GM23338 (cell line): ENCODE results near the gene FAM50A. TPM values are rescaled to one million over a fixed set of nuclear protein-coding genes. Genes with fewer than 3 reads are reported as not detected.

Experiments
- ATAC-seq: fragments of 200-7000 bp; cut with Tn5 transposase; 3 replicates; pipeline ENCODE4 v1.9.1; 2020
- DNase-seq: peaks from one replicate; pipeline ENCODE4 v3.0.0-alpha.2; 2015; ENCODE audit warnings: low spot score
- H2AFZ ChIP-seq: fragments of 200-600 bp; sonication (generic); 2 replicates; pipeline ENCODE4 v1.8.0; 2016; ENCODE audit warnings: antibody characterized with exemption, mild to moderate bottlenecking, moderate library complexity
- H3F3A ChIP-seq: fragments of 200-600 bp; sonication (generic); replicated peaks from 2 replicates; pipeline ENCODE4 v1.8.0; 2017; ENCODE audit warnings: antibody characterized with exemption, mixed run types, low read depth
- H3K27ac ChIP-seq: fragments of 200-600 bp; sonication (generic); 2 replicates; pipeline ENCODE4 v1.6.1; 2016; ENCODE audit warnings: low read depth
- H3K27me3 ChIP-seq: fragments of 200-600 bp; sonication (generic); 2 replicates; pipeline ENCODE4 v1.8.0; 2016; ENCODE audit warnings: mild to moderate bottlenecking, mixed run types, moderate library complexity; ENCODE audit not compliant: insufficient read depth
- H3K36me3 ChIP-seq: fragments of 200-600 bp; sonication (generic); 2 replicates; pipeline ENCODE4 v1.8.0; 2016; ENCODE audit warnings: mild to moderate bottlenecking; ENCODE audit not compliant: insufficient read depth
- H3K4me1 ChIP-seq: fragments of 200-600 bp; sonication (generic); 2 replicates; pipeline ENCODE4 v1.8.0; 2016; ENCODE audit warnings: mild to moderate bottlenecking, moderate library complexity; ENCODE audit not compliant: insufficient read depth
- H3K4me2 ChIP-seq: fragments of 200-600 bp; sonication (generic); 2 replicates; pipeline ENCODE4 v1.7.1; 2017; ENCODE audit warnings: mixed run types
- H3K4me3 ChIP-seq: fragments of 200-600 bp; sonication (generic); 2 replicates; pipeline ENCODE4 v1.6.1; 2016; ENCODE audit warnings: mixed run types
- H3K79me2 ChIP-seq: fragments of 200-600 bp; sonication (generic); replicated peaks from 2 replicates; pipeline ENCODE4 v1.8.0; 2017; ENCODE audit warnings: mild to moderate bottlenecking; ENCODE audit not compliant: insufficient read depth
- H3K9me2 ChIP-seq: fragments of 200-600 bp; sonication (generic); 2 replicates; pipeline ENCODE4 v1.8.0; 2017; ENCODE audit not compliant: insufficient read depth
- H4K20me1 ChIP-seq: fragments of 200-600 bp; sonication (generic); replicated peaks from 2 replicates; pipeline ENCODE4 v1.8.0; 2017; ENCODE audit warnings: mild to moderate bottlenecking; ENCODE audit not compliant: insufficient read depth
- H3K27ac Mint-ChIP-seq: 2 replicates; pipeline ENCODE4 v1.8.0; 2020; ENCODE audit warnings: inconsistent platforms, mild to moderate bottlenecking, moderate library complexity, mixed read lengths
- H3K27me3 Mint-ChIP-seq: 3 replicates; pipeline ENCODE4 v1.8.0; 2022; ENCODE audit warnings: low read depth, mild to moderate bottlenecking, moderate library complexity, mixed read lengths, inconsistent platforms; ENCODE audit not compliant: insufficient read depth, poor library complexity
- H3K36me3 Mint-ChIP-seq: 3 replicates; pipeline ENCODE4 v1.8.0; 2021; ENCODE audit warnings: low read depth, mild to moderate bottlenecking, inconsistent platforms, moderate library complexity, mixed read lengths
- H3K4me1 Mint-ChIP-seq: 3 replicates; pipeline ENCODE4 v1.8.0; 2020; ENCODE audit warnings: mild to moderate bottlenecking, inconsistent platforms, mixed read lengths
- H3K4me3 Mint-ChIP-seq: 3 replicates; pipeline ENCODE4 v1.8.0; 2021; ENCODE audit warnings: moderate library complexity, mild to moderate bottlenecking, inconsistent platforms, mixed read lengths
- H3K9me3 Mint-ChIP-seq: 3 replicates; pipeline ENCODE4 v1.8.0; 2020; ENCODE audit warnings: moderate library complexity, mild to moderate bottlenecking, inconsistent platforms, mixed read lengths
- CREB1 ChIP-seq: fragments of 250-450 bp; sonication (Bioruptor Pico); IDR thresholded peaks from 2 replicates; pipeline ENCODE4 v1.5.0; 2020; ENCODE audit warnings: low read depth, mild to moderate bottlenecking, moderate library complexity
- CTCF ChIP-seq, 2 experiments: fragments of 200-600 bp in 1 of 2; sonication (generic) in 1 of 2; conservative IDR thresholded peaks; 2 replicates each; pipeline versions ENCODE4 v1.5.1 to v1.6.1; 2016 to 2017; ENCODE audit warnings: antibody characterized with exemption in 2 of 2, low read depth in 2 of 2, mild to moderate bottlenecking in 2 of 2, moderate library complexity in 1 of 2
- ETS1 ChIP-seq: IDR thresholded peaks from 2 replicates; pipeline ENCODE4 v1.6.1; 2016; ENCODE audit warnings: antibody characterized with exemption
- EZH2 ChIP-seq: fragments of 200-600 bp; sonication (generic); IDR thresholded peaks from one replicate; pipeline ENCODE4 v1.8.0; 2017; ENCODE audit warnings: antibody characterized with exemption, mild to moderate bottlenecking, low read depth; ENCODE audit not compliant: unreplicated experiment
- EZH2phosphoT487 ChIP-seq: fragments of 200-600 bp; sonication (generic); IDR thresholded peaks from one replicate; pipeline ENCODE4 v1.8.1; 2018; ENCODE audit warnings: antibody characterized with exemption; ENCODE audit not compliant: unreplicated experiment
- JUNB ChIP-seq: IDR thresholded peaks from one replicate; pipeline ENCODE4 v1.6.1; 2016; ENCODE audit warnings: antibody characterized with exemption; ENCODE audit not compliant: unreplicated experiment
- NANOG ChIP-seq: IDR thresholded peaks from 2 replicates; pipeline ENCODE4 v1.6.1; 2016; ENCODE audit warnings: antibody characterized with exemption, borderline replicate concordance
- POLR2AphosphoS5 ChIP-seq: IDR thresholded peaks from 2 replicates; pipeline ENCODE4 v1.6.1; 2016; ENCODE audit warnings: antibody characterized with exemption, low read depth
- REST ChIP-seq: IDR thresholded peaks from one replicate; pipeline ENCODE4 v1.6.1; 2018; ENCODE audit warnings: antibody characterized with exemption; ENCODE audit not compliant: unreplicated experiment
- STAT1 ChIP-seq: IDR thresholded peaks from one replicate; pipeline ENCODE4 v1.6.1; 2016; ENCODE audit warnings: antibody characterized with exemption; ENCODE audit not compliant: unreplicated experiment
- ZNF114 ChIP-seq: fragments of 250-450 bp; sonication (Bioruptor Pico); IDR thresholded peaks from 2 replicates; pipeline ENCODE4 v1.5.0; 2020; ENCODE audit warnings: mild to moderate bottlenecking, moderate library complexity
- ZNF331 ChIP-seq: fragments of 250-450 bp; sonication (Bioruptor Pico); IDR thresholded peaks from 2 replicates; pipeline ENCODE4 v1.5.0; 2020; ENCODE audit warnings: low read depth, mild to moderate bottlenecking, moderate library complexity
- ZNF462 ChIP-seq: fragments of 250-450 bp; sonication (Bioruptor Pico); IDR thresholded peaks from 2 replicates; pipeline ENCODE4 v1.5.0; 2020; ENCODE audit warnings: mild to moderate bottlenecking, moderate library complexity
- polyA plus RNA-seq: library from polyadenylated mRNA; unstranded; fragments of >200 nt; fragmentation: Nextera tagmentation; extraction: Ambion mirVana; gene quantifications from 2 replicates; pipeline ENCODE4 v1.2.1, GENCODE V29; 2016
- total RNA-seq: library from RNA; depleted of rRNA; stranded (reverse); fragments of >200 nt; shearing (Covaris generic); gene quantifications from 2 replicates; pipeline ENCODE4 v1.2.3, GENCODE V29; 2014

FAM50A gene
- total and polyA plus RNA-seq, 2 experiments from 2014 or later: 23.9 to 77.6 TPM

- no peaks in the 10 kb centered on the region for H3K9me2 ChIP-seq
- no peaks in the 10 kb centered on the region for H3K36me3 ChIP-seq
- Mint-ChIP-seq H3K27me3 (peaks cover 10% of the 10 kb centered on the region), H3K4me3 (no peak overlapping the region), H3K4me1 (peaks cover 7% of the 10 kb centered on the region; the same call in 2 of the 3 replicates), H3K36me3 (peaks cover 5% of the 10 kb centered on the region; the same call in 2 of the 3 replicates), H3K27ac (no peak overlapping the region), H3K9me3 (no peaks in the 10 kb centered on the region)
- TF ChIP-seq ZNF114 (CRISPR knock-in tag) (no peak), EZH2 (no peak), ETS1 (no peak), NANOG (no peak), STAT1 (no peak), EZH2phosphoT487 (no peak), REST (no peak), ZNF462 (CRISPR knock-in tag) (no peak), POLR2AphosphoS5 (no peak), JUNB (no peak), CREB1 (CRISPR knock-in tag) (no peak), ZNF331 (no peak), CTCF (conservative IDR thresholded peaks at IDR 0.05; ENCODE audit: low read depth in 2 of 2) (no peak)
- H3K4me2 ChIP-seq: no peak overlapping the region
- no peak overlapping the region for H2AFZ ChIP-seq
- no peaks in the 10 kb centered on the region for H3K4me1 ChIP-seq
- DNase-seq (no peak), ATAC-seq (no peak)
- H3K27me3 ChIP-seq: no peaks in the 10 kb centered on the region
- H3F3A ChIP-seq: no peaks in the 10 kb centered on the region
- H3K4me3 ChIP-seq: no peak overlapping the region
- H4K20me1 ChIP-seq: no peaks in the 10 kb centered on the region; the same call in 1 of the 2 replicates
- no peaks in the 10 kb centered on the region for H3K79me2 ChIP-seq
- no peak overlapping the region for H3K27ac ChIP-seq
Measured at GRCh38 chrX:154484255-154485149, 40.6 kb downstream of the FAM50A start.
